ENCODE results near the gene USP48.
A peak's percentile ranks its signal among the peaks of the same experiment; 100 is the strongest.

Gene USP48

DNA sequence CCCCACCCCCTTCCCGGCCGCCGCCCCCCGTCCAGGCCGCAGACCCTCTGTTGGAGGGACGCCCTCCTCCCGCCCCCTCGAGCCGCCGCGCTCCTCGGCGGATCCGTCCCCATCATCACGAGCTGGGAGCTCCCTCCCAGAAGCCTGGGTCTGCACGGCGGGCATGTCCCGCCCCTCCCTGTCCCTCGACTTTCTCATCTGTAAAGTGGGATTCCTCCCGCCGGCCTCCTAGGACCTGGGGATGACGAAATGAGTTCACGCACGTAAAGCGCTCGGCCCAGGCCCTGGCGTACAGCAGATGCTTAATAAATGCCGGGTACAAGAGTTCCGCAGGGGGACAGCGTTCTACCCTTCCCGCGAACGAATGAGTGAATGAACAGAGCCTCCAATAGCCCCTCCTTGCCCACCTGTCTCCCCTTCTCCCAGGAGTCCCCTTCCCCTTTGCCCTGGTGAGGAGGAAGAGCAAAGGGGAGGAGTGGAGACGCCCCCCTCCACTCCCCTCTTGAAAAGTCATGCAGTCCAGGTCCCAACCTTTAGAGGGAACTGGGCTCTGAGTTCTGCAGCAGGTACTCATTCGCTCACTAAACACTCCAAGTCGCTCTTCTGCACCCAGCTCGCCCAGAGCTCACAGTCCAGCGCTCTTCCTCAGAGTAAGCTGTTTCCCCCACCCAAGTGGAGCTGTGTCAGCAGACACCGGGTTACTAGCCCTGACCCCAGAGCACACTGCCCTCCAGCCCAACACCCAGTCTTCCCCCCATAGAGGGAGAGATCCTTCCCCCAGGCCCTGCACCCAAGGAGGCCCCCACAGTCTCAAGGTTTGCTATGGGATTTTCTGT, 130.6 kb downstream of the USP48 start:
- DNase-seq: no peak

DNA sequence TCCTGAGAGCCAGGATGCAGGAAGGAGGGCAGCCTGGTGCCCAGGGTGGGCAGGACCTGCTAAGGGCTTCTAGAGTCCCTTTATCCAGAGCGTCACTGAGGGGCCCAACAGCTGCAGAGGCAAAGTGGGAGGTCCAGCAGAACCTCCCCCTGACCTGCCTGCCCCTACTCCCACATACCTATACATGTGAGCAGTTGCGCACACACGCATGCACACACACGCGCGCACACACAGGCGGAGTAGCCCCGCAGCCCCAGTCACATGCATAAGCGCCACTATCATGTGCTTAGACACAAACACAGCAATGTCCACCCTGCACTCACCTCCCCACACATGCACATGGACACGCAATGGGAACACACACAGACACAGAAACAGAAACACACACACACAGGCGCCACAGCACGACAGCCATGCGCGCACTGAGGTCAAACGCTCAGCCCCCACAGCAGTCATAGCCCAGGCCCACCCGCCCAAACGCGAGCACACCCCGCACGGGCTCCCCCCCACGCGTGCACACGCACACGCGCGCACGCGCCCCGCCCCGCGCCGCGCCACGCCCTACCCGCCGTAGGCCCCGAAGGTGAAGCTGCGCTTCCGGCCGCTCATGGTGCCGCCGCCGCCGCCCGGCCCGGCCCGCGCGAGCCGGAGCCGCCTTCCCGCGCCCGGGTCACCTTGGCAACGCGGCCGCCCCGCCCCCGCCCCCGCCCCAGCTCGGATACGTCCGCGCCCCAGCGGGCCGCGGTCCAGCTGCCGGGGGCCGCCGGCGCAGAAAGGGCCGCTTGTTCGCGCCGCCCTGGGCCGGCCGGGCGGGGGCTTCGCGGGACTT, 131.5 kb downstream of the USP48 start:
- peak; percentile 45 to 50 for DNase-seq

DNA sequence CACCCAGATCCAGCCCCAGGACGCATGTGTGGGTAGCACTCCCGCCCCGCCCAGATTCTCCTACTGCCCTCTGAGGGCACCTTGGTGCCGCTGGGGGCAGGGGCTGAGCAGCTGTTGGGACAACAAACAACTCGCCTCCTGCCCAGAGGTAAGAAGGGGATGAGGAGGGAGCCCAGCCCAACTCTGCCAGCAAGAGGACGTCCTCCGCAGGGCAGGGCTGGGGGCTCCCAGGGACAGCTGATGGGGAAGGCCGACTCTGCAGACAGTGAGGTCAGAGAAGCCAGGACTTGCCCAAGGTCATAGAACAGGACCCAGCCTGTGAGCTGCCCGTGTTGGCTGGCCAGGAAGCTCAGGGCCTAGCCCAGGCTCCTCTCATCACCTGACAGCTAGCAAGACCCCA, 132.5 kb downstream of the USP48 start:
- no peak for DNase-seq

DNA sequence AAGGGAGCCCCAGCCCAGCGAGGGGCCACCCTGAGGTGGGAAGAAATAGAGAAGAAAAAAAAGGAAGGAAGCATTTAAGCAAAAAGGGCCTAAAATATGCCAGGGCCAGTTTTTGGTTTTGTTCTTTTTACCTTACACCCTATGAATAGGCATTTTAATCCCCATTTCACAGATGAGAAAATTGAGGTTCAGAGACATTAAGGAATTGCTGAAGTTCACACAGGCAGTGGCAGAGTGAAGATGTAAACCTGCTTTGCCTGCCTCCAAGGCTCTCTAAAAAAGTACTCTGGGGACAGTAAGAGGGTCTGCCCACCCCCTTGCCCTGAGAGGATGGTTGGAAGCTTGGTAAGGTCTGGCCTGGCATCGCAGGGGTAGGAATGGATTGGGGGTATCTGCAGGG, 133.6 kb downstream of the USP48 start:
- DNase-seq: no peak

DNA sequence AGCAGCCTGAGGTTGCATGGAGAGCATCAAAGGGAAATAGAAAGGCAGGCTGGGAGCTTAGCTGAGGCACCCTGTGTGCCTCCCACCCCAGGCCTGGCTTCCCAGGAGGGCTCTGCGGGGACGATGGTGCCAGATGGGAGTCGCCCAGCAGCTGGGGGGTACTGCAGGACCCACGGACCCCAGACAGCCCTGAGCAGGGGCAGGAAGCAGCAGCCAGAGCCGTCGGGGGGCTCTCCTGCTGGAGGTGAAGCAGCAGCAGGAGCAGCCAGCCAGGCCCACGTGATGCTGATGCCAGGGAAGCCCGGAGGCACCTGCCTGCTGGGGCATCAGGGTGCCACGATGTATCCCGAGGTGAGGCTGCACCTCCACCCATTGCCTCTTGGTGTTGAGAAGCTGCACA, 134.2 kb downstream of the USP48 start:
- no peak for DNase-seq

DNA sequence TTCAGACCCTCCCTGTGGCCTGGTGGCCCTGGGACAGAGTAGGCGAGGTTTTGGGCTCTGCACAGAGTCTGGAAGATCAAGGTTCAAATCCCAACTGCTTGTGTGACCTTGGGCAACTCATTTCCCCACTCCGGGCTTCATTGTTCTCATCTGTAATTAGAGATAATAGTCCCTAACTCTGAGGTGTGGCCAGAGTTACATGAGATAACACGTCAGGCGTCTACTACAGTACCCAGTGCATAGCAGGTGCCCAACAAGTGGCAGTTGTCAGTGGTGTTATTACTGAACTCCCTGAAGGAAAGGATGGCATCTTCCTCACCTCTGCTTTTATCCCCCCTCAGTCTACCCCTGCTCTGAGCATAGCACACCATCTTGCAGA, 134.6 kb downstream of the USP48 start:
- no peak for DNase-seq

DNA sequence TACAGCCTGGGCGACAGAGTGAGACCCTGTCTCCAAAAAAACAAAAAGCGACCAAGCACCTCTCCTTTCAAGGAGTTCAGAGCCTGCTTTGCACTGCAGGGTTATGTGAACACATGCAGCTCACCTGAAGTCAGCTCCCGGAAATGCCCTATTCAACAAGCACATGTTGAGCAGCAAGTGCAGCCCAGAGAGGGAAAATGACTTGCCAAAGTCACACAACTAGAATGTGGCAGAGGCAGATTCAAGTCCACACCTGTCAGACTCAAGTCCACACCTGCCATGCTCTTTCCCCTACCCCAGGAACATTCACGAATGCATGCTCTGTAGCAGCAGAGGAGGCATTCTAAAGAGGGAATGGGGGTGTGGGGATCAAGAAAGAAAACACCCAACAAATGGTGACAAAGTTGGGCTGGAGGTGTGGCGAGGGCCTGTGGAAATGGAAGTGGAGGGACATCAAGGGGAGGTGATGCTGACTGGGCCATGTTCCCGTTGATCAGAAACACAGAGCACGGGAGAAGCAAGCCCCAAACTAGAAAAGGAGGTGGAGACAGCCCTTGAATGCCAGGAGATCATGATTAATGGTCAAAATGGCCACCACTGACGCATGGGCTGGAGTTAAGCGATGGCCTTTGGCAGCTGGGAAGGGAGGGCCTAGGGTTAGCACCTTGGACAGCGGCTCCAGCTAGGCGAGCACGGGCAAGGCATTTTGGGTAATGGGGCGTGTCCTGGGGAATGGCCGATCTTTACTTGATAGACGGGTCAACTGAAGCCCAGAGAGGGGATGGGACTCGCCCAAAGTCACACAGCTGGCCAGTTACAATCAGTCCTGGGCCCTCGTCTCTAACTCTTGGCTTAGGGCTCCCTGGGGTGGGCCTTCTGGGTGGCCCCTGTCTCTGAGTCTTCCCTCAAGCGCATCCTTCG, 135.3 kb downstream of the USP48 start:
- DNase-seq: peak; percentile 52 to 60

DNA sequence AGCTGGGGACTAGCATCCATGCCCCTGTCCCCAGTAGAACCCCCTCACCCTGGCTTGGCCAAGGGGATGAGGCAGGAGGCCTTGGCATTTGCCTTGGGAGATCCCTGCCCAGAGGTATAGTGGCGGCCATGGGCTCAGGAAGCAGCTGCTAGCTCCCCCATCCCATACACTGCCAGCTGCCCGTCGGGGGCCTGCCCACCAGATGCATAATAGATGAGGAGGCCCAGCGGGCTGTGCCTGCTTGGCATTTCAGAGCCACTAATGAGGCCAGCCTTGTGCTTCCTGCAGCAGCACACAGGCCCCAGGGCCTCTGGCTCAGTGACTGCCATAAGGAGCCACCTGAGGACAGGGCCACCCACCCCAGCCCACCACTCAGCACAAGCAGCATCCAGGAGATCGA, 137.4 kb downstream of the USP48 start:
- no peak for DNase-seq

DNA sequence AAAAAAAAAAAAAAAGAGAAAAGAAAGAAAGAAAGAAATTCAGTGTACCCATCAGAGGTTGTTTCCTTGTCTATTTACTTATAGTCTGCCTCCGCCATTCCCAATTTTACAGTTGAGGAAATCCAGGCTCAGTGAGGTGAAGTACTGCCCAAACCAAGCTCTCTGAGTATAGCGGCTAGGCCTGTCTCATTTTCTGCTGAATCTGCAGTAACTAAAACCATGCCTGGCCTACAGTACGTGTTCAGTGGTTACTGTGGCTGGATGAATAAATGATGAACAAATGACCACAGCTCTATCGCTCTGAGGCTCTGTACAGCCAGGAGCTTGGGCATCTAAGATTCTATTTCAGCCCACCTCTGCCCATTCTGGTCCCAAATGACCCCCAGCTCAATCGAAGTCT, 138.0 kb downstream of the USP48 start:
- no peak for DNase-seq

DNA sequence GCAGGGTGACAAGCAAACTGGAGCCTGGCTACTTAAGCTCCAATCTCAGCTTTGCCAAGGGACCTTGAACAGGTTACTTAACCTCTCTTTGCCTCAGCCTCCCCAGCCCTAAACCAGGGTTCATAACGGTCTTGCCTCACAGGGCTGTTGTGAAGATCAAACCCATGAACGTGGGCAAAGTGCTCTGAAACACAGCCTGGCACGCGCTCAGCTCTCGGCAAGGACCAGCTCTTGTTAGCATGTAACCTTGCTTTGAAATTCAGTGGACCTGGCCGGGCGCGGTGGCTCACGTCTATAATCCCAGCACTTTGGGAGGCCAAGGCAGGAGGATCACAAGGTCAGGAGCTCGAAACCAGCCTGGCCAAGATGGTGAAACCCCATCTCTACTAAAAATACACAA, 138.6 kb downstream of the USP48 start:
- DNase-seq: no peak

DNA sequence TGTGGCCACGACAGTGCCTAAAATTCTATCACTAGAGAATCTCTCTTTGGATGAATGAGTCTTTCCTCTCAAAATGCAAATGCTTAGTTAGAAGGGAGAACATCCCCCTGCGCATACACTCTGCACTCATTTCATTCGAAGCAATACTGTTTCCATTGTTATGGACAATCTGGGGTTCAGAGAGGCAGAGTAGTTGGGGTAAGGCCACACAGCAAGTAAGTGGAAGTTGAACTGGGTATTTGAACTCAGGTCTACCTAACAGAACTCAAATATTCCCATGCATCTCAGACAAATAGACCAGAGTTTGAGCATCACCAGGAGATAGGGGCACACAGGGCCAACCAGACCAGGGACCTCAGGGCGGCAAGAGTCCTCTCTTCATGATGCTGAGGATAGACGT, 139.3 kb downstream of the USP48 start:
- no peak for DNase-seq

DNA sequence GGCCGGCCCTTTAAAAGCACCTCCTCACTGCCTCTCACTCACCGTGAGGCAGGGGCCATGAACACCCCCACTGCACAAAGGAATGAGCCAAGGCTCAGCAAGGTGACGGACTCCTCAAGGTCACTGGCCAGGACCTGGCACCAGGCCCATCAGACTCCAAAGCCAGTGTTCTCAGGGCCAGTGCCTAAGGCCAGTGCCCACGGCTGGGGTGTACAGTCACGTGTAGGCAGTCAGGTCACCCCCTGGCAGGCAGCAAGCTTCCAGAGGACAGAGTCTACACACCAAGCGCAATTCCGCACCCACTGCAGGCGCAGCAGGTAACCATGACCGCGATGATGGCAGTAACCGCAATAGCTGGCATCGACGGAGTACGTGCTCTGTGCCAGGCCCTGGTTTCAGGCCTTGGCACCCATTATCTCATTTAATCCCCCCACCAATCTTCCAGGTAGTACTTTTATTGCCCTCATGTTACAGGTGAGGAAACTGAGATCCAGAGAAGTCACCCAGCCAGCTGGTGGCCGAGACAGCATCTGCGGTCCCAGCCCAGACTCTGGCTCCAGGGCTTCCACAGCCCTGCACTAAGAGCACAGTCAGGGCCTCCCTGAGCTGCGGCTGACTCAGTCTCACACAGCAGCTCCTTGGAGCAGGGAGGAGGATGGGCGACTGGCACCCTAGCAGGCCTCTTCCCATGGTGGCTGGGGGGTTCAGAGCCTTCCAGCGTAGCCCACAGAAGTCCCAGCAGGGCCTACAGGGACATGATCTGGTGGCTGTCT, 140.8 kb downstream of the USP48 start:
- no peak for DNase-seq

DNA sequence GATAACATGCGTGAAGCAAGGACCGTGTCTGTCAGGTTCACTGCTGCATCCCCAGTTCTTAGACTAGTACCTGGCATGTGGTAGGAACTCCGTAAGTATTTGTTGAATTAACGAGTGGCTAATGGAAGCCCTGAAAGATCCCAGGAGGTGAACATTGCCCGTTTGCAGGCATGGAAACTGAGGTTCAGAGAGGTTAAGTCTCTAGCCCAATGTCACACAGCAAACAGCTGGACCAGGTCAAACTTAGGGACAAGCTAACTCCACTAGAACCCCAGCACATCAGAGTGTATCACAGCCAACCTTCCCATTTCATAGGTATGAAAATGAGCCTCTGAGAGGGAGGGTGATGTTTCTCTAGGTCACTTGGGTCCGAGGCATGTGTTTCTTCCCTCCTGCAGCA, 141.4 kb downstream of the USP48 start:
- no peak for DNase-seq

DNA sequence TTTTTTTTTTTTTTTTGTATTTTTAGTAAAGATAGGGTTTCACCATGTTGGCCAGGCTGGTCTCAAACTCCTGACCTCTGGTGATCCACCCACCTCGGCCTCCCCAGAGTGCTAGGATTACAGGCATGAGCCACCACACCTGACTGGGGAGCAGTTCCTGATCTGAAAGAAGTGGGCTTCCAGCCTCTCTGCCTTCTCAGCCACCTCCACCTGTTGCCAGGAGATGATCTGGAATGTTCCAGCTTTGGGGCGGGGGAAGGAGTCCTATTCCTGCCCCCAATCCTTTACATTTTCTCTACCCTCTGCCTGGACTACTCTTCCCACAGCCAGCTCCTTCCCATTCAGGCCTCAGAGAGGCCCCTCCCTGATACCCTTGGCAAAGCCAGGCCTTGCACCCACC, 141.9 kb downstream of the USP48 start:
- DNase-seq: no peak

DNA sequence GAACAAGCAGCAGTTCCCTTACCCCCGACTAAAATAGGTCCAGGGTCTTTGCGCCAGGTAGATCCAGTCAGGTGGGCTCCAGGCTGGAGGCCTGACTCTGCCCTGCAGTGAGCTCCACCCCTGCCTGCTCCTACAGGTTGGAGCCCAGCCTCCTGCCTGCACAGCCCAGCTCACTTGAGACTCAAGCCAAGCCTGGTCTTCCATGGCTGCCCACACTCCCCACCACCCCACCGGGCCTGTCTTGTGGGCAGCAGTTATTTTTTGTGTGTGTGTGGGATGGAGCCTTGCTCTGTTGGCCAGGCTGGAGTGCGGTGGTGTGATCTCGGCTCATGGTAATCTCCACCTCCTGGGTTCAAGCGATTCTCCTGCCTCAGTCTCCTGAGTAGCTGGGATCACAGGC, 142.3 kb downstream of the USP48 start:
- DNase-seq: no peak

DNA sequence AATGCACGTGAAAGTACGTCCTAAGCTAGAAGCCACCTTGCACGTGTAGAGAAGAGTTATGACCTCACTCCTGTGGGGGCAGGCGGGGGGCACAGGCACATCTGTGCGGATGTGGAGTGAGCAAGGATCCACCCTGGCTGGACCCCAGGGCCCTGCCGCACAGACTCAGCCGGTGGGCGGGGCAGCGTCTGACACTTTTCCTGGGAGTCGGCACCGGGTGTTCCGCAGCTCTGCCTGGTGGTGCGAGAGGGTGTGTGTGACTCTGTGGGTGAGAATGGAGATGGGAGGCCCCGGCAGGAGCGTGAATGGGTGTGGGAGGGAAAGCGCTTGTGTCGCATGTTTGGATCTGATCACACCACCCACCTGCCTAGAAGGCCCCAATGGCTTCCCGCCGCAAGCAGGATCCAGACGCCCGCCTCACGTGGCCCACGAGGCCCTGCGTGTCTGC, 143.3 kb downstream of the USP48 start:
- no peak for DNase-seq

DNA sequence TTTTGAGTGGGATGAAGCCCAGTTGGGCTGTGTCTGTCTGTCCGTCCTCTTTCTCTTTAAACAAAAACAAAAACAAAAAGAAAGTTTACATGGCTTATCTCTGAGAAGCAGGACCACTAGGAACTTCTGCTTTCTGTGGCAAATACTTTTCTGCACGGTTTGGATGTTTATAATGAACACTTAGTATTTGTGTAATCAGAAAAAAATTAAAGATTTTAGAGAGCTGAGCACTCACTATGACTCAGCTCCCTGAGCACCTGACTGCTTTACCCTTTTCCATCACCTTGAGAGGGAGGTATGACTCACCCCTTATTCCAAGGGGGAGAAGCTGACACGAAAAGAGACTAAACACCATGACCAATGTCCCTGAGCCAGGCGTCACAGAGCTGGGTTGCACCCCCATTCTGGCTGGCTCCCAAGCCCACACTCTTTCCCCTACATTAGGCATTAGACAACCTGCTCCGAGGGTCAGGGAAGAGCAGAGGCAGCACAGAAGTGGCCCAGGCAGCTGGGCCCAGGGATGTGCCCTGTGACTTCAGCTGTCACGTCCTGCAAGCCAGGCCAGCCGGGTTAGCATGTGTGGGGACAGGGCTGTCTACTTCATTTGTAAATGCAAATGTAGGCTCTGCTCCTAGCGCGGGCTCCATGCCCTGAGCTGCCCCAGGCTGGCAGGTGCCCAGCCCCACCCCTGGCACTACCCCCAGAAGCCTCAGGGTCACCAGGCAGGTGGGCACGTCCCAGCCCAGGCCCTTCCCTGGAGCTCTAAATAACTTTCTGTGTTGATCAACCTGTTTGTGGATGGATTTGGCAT, 144.2 kb downstream of the USP48 start:
- DNase-seq: peak; percentile 16 to 33

DNA sequence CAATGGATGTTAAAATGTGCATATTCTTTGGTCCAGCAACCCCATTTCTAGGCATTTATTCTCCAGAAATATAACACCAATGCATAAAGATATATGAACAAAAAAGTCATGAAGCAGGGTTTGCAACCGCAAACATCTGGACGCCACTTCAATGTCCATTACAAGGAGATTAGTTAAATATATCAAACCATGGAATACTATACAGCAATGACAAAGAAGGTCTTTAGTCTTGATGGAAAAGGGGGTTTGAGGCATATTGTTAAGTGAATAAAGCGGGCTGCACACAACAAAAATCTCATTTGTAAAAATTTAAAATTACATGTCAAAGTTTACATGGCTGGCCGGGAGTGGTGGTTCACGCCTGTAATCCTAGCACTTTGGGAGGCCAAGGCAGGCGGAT, 145.4 kb downstream of the USP48 start:
- DNase-seq: no peak

DNA sequence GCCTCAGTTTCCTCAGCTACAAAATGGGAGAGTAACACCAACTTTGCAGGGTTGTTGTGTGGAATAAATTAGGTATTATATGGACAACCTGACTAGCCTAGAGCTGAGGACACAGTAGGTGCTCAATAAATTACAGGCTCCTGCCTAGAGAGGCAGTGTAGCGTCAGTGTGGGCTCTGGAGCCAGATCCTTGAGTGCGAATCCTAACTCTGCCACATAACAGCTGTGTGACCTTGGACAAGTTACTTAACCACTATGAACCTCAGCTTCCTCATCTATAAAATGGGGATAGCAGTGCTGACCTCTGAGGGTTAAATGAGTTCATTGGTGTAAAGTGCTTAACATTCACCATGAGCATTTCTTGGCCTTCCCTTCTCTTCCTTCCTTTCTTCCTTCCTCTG, 146.9 kb downstream of the USP48 start:
- DNase-seq: no peak

DNA sequence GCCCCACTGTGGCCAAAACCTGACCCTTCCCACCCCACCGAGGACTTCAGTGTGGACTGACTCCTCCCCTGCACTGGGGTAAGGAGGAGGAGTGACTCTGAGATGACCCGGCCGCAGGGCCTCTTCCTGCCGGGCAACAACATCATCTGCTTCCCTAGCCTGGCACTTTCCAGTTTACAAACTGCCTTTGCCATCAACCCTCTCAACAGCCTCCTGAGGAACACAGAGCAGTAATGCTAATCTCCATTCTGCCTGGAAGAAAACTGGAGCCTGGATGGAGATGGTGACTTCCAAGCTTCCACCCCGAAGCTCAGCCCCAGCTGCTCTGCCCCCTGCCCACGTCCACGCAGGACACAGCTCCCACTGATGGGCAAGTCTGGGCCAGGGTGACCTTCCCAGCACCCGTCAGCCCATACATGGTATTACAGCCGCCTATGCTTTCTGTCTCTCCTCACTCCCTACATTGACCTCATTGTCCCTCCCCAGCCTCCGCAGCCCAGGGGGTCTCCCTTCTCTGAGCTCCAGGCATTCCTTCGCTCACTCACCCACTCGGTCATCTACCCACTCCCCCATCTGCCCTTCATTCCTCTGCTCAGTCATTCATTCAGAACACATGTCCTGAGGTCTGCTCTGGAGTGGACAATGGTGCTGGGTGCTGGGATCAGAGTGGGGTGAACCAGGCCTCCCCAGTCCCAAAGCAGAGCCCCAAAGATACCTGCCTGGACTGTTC, 148.0 kb downstream of the USP48 start:
- no peak for DNase-seq

Measured in activated CD4-positive, alpha-beta T cell treated with anti-CD3 and anti-CD28 coated beads, Interleukin-2, amount 50 U/mL, for 48 hours (primary cell).